K562 treated with DMSO at 1 percent for 48 hours (cell line): ENCODE data around the gene DIABLO. TPM values are rescaled to one million over a fixed set of nuclear protein-coding genes. Genes with fewer than 3 reads are reported as not detected.

Experiments used
- total RNA-seq: library from RNA; unstranded; fragments of 300-600 nt; gene quantifications from 2 replicates; pipeline ENCODE4 v1.2.3, GENCODE V29; 2022; ENCODE audit warnings: low replicate concordance; ENCODE audit errors: extremely low read depth

DIABLO gene
- total RNA-seq: not detected in 2 replicates

DNA sequence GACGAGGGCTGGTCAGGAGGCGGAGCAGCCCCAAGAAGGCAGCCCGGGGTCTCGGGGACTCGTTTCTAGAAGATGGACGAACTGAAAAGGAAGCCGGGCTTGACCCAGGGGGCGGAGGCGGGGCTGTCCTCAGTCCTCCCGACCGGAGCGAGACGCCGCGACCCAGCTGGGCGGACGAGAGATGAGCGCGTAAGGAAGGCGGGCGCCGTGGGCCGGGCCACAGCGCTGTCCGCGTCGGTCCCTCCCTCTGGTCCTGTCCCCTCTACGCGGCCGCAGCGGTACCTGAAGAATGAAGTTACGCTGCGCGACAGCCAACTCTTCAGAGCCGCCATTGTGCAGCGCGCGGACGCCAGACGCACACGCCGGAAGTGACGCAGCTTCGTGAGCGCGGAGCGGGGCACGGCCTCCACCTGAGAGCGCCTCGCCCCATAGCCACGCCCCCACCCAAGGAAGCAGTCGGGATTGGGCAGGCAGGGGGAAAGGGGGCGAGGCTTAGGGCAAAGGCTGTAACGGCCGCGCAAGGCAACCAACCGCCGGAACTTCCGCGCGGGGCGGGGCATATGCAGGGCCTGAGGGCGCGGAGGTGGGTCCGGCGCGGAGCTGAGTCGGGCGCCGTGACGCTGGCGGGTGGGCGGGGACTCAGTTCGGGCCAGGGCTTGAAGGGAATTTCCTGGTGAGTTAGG, at the start of gene DIABLO:
Gene DIABLO (minus strand): TSS at position 370 of the 683 bp plus-strand sequence. CDS start 38 bp downstream, at position 332.

DNA sequence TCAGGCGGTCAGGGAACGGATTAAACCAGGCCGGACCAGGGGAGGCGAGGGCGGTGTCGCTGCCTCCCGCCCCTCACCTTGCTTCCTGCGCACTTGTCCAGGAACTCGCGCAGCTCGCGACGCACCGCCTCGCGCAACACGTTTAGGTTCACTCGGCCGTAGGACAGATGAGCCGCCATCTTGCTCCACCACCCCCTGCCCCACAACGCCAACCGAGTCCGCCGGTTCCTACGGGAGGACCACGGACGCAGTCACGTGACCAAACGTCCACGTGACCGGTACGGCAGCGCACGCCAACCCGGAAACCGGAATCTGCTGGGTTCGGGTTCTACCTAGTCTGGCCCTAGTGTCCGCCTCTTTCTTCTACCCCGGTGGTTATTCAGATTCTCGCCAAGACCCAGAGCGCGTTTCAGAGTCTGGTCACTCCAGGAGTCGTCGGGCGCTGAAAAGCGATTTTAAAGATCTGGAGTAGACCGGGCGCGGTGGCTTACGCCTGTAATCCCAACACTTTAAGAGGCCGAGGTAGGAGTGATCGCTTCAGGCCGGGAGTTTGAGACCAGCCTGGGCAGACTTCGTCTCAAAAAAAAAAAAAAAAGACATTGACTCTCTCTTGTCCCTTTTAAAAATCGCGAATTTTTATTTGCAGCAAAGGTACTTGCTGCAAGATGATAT, 40.5 kb upstream of the DIABLO start, which contains the start of gene VPS33A:
Gene VPS33A (minus strand): TSS at position 265 of the 672 bp plus-strand sequence. CDS start 86 bp downstream, at position 179.

DNA sequence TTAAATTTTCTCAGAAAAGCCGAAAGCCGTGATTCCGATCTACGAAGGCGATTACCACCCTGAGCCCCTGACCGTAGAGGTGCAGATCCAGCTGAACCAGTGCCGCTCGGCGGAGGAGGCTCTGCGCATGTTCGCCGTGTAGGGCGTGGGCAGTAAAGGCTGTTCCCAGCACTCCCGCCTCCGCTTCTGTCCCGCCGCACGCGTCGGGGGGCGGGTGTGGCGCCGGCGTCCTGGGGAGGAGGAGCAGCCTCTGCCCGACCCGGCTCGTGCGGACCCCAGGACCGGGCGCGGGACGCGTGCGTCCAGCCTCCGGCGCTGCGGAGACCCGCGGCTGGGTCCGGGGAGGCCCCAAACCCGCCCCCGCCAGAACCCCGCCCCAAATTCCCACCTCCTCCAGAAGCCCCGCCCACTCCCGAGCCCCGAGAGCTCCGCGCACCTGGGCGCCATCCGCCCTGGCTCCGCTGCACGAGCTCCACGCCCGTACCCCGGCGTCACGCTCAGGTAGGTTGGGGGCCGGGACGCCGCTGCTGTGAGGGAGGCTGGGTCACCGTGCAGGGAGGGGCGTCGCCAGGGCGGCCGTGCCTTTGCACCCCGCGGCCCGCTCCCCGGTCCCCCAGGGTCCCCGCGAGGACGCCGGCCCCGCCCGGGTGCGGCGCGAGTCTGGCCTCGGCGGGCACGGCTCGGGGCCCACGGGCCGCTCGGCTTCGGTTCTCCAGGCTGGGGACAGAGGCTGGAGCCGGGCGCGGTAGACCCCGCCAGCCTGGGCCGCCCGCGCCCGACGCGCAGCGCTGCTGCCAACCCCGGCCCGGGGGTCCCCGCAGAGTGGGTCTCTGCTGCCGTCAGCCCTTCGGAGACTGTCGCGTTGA, 22.3 kb downstream of the DIABLO start, which contains the start of gene B3GNT4:
Gene B3GNT4 (plus strand): TSS at position 409 of the 866 bp plus-strand sequence. CDS start 910 bp downstream, outside the sequence.

DNA sequence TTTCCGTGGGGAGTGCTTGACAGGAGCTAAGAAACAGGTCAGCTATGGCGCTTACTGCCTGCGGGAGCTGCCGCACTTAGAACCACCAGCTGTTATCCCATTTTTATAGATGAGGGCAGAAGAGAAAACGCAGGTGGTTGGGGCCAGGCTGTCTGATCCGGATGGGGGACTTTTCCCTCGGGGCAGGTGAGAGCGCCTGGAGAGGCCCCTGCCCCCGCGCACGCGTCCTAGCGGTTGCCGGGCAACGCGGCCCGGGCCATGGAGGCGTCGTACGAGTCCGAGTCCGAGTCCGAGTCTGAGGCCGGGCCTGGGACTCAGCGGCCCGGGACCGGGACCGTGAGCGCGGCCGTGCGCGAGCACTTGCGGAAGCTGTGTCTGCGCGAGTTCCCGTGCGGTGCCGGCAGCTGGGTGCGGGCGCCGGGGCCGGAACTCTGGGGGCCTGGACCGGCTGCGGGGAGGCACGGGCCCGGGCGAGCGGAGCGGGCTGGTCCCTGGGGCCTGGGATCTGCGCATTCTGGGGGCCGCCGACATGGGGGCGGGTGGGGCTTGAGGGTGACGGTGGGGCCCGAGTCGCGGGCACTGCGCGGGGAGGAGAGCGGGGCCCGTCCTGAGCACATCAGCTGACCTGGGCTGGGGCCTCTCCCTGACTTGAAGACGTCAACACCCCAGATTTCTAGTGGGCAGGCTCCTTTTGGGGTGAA, 42.8 kb downstream of the DIABLO start, which contains the start of gene LRRC43:
Gene LRRC43 (plus strand): TSS at position 237 of the 701 bp plus-strand sequence. CDS start 22 bp downstream, at position 259.

DNA sequence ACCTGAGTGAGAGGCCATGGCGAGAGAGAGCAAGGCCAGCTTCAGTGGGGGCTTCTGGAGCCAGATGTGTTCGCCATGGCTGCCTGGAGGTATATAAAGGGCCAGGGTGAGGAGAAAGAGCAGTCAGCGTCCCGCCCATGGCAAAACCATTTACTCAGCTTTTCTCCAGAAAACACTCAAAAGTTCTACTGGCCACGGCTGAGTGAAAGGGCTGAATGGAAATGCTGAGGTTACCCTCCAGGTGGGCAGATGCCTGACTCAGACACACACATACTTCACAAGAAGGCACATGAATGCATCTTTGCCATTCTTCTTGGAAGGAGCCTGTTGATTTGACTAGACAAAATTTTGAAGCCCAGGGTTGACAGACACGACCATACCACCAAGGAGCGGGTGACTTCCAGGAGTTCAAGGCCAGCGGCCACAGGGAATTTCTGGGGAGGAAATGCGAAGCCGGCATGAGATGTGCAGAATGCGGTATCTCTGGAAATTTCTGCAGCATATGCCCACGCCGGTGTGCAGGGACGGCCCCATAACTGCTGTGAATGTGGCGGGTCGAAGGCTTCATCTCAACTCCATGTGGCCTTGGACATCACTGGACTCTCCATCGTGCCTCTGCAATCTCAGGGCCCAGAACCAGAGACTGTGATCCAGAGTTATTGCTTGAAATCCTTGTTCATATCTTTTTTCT, 51.6 kb downstream of the DIABLO start, which contains the start of gene IL31:
Gene IL31 (minus strand): TSS at position 67 of the 691 bp plus-strand sequence. CDS start 49 bp downstream, at position 18.

Other genes with a start within 250 kb of the DIABLO start
- not detected in 2 replicates for gene BCL7A, start 204.2 kb downstream of the DIABLO start, total RNA-seq
- gene MLXIP, start 147.3 kb downstream of the DIABLO start, total RNA-seq: not detected in 2 replicates
- not detected in 2 replicates for gene IL31, start 51.8 kb downstream of the DIABLO start, total RNA-seq
- not detected in 2 replicates for gene LRRC43, start 42.9 kb downstream of the DIABLO start, total RNA-seq
- not detected in 2 replicates for gene B3GNT4, start 22.3 kb downstream of the DIABLO start, total RNA-seq
- not detected in 2 replicates for gene VPS33A, start 40.4 kb upstream of the DIABLO start, total RNA-seq
- gene CLIP1, start 196.6 kb upstream of the DIABLO start, total RNA-seq: not detected in 2 replicates